PC-3 (cell line): ENCODE results near the gene TUBGCP6.

Experiments
- CTCF ChIP-seq: fragments of 300-600 bp; sonication (generic); conservative IDR thresholded peaks from 2 replicates; pipeline ENCODE4 v1.5.1; 2017; ENCODE audit warnings: antibody characterized with exemption, low read depth, mild to moderate bottlenecking, low read length
- EZH2phosphoT487 ChIP-seq: fragments of 300-600 bp; sonication (generic); IDR thresholded peaks from 2 replicates; pipeline ENCODE4 v1.6.1; 2018; ENCODE audit warnings: mild to moderate bottlenecking, antibody characterized with exemption, low read length, borderline replicate concordance

- no peak for TF ChIP-seq CTCF
- TF ChIP-seq EZH2phosphoT487, result no peak
These were observed 22.2 kb upstream of the TUBGCP6 start for GRCh38 chr22:50266994-50267393.
